Activated CD4-positive, alpha-beta T cell treated with anti-CD3 and anti-CD28 coated beads for 36 hours (primary cell): ENCODE data around the gene NUDT16L1. TPM values are rescaled to one million over a fixed set of nuclear protein-coding genes. Genes with fewer than 3 reads are reported as not detected.

Experiments used
- ATAC-seq: fragments of 200-7000 bp; cut with Tn5 transposase; one replicate; pipeline ENCODE4 v1.10.0; 2021; ENCODE audit warnings: mild to moderate bottlenecking, moderate library complexity
- CTCF ChIA-PET: fragments of 350-600 bp; sonication (Branson Sonifier 250); formaldehyde crosslinking; loops from one replicate; lab custom pipeline; 2021; ENCODE audit warnings: antibody characterized with exemption; lab: Charles Lee
- POLR2A ChIA-PET: fragments of 350-600 bp; sonication (Branson Sonifier 250); formaldehyde crosslinking; loops from one replicate; lab custom pipeline; 2021; ENCODE audit warnings: antibody characterized with exemption, inconsistent platforms; lab: Charles Lee
- DNase-seq: peaks from one replicate; pipeline ENCODE4 v3.0.0-alpha.2; 2020
- H3K27ac Mint-ChIP-seq: one replicate; pipeline ENCODE4 v1.8.0; 2021; ENCODE audit warnings: mixed read lengths
- H3K27me3 Mint-ChIP-seq: one replicate; pipeline ENCODE4 v1.8.0; 2021; ENCODE audit warnings: mixed read lengths
- H3K36me3 Mint-ChIP-seq: one replicate; pipeline ENCODE4 v1.8.0; 2021; ENCODE audit warnings: low read depth, mixed read lengths
- H3K4me1 Mint-ChIP-seq: one replicate; pipeline ENCODE4 v1.8.0; 2021; ENCODE audit warnings: mixed read lengths
- H3K4me3 Mint-ChIP-seq: one replicate; pipeline ENCODE4 v1.8.0; 2021; ENCODE audit warnings: mild to moderate bottlenecking, moderate library complexity, mixed read lengths
- H3K9me3 Mint-ChIP-seq: one replicate; pipeline ENCODE4 v1.8.0; 2021; ENCODE audit warnings: low read depth, mixed read lengths
- intact Hi-C, 2 experiments: fragments of 100-400 bp; cut with DNase I in 1 of 2; cut with micrococcal nuclease in 1 of 2; formaldehyde crosslinking; loops; one replicate each; pipeline versions ENCODE4 v1.14.2 to v1.15.1; 2022 to 2024; cut with DNase I, micrococcal nuclease
- total RNA-seq, 2 experiments: library from RNA; stranded (reverse); gene quantifications; one replicate each; pipeline ENCODE4 v1.2.3, GENCODE V29; 2021

Gene NUDT16L1
- total RNA-seq, 2 experiments from 2014 or later: 16.4 to 22.5 TPM

DNA sequence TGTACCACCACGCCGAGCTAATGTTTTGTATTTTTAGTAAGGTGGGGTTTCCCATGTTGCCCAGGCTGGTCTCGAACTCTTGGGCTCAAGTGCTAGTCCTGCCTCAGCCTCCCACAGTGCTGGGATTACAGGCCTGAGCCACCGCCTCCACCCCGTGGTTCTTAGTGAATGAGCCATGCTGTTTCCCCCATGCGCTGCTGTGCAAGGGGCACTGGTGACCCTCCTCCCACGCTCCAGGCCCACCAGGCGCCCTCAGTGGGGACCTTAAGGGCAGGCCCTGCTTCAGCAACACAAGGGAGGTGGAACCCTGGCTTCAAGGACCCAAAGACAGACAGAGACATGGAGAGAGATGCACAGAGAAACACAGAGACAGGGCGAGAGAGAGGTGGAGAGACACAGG, 15.4 kb upstream of the NUDT16L1 start:
- CTCF ChIA-PET: no interaction called here
- intact Hi-C loops: loop anchor here (2.0 to 5.0 kb wide), 2 partner anchors 51 to 53 kb away; partner anchors contain the start of gene MGRN1 (in 1 of the 2)
- no peak overlapping the region for H3K4me3 Mint-ChIP-seq
- POLR2A ChIA-PET: interaction anchor here (0.7 kb wide), 1 partner anchor 32 kb away, joined by 6 read pairs; no protein-coding TSS in a partner anchor
- H3K27ac Mint-ChIP-seq: peak overlapping the region; percentile 26
- no peaks in the 10 kb centered on the region for H3K27me3 Mint-ChIP-seq
- DNase-seq (no peak), ATAC-seq (no peak)
- H3K36me3 Mint-ChIP-seq: peaks cover 15% of the 10 kb centered on the region
- H3K4me1 Mint-ChIP-seq: peaks cover 27% of the 10 kb centered on the region
- H3K9me3 Mint-ChIP-seq: no peaks in the 10 kb centered on the region

DNA sequence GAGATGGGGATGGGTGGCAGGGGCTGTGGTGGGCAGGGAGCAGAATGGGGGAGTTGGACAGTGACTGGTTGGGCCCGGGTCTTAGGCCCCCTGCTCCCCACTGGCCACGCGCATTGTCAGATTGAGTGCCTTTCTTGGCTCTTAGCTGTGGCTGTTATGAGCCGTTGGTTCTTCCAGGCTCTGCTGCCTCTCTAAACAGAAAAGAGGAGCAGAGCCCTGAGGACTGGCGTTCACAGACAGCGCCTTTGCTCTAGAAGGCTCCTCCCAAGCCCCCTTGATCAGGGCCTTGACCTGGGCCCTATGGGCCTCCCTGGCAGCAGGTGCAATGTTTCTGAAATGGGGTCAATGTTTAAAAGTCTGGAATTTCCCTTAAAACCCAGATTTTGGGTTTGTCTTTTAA, 14.8 kb upstream of the NUDT16L1 start:
- Mint-ChIP-seq H3K4me3 (no peak overlapping the region), H3K36me3 (peaks cover 15% of the 10 kb centered on the region), H3K4me1 (peaks cover 27% of the 10 kb centered on the region), H3K27me3 (no peaks in the 10 kb centered on the region), H3K9me3 (no peaks in the 10 kb centered on the region), H3K27ac (peak overlapping the region; percentile 26)
- DNase-seq (no peak), ATAC-seq (no peak)
- CTCF ChIA-PET: no interaction called here
- intact Hi-C loops: loop anchor here in 1 of 2 experiments (5.0 kb wide), 1 partner anchor 51 kb away; no protein-coding TSS in a partner anchor
- POLR2A ChIA-PET: no interaction called here

DNA sequence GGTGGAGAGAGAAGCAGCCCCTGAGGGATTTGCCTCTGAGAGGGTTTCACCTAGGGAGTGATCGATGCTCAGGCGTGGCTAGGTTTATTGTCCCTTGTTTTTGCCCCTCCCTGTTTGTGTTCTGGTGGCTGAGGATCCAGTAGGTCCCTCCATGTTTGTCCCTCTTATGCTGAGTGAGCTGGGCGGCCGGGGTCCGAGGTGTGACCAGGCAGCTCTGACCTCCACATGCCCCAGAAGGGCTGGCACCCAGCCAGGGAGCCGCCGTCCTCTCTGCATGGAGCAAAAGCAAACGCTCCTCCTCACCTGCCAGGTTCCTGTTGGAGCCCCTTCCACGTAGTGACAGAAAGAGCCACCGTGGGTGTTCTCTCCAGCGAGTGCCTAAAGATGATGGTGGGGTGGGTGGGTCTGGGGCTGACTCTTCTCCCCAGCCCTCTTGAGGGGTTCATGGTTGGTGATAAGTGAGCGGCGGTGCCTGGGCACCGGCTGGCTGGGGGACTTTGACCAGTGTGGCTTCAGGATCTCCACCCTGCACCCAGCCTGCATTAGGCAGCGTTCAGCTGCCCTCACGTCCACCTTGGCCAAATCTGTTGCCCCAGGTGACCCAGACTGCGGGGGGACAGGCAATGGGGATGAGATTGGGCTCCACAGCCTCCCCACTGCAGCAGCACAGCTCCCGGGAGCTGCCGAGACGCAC, 14.1 kb upstream of the NUDT16L1 start:
- ATAC-seq: no peak

DNA sequence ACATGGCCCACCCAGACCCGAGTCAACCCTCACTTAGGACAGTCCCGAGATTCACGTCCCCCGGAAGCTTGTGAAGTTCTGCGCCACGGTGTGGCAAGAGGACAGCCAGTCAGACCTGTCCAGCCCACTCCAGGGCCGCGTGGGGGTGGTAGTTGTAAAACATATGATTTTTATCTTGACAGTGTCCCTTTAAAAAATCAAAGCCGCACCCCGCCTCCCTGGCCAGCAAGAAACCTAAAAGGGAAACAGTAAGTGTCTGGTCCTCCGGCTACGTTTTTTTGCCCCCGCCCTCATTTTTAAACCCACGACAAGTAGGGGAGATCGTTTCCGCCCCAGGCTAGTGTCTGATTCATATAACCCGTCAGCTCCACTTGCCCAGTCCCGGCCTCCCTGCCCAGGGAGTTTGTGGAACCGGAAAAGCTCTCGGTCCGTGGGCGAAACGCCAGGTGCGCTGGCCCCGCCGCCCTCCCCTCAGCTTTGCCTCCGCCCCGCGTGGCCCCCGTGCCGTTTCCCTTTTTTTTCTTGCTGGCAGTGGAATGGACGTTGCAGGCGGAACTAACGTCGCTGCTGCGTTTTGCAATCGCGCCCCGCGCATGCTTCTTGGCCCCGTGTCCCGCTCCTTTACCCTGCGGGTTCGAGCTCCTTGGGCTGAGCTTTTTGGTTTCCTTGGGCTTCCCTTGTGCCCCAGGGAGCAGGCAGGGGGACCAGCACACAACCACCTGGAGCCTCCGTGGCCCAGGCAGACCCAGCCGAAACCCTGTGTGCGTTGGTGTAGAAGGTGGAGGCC, 13.3 kb upstream of the NUDT16L1 start:
- Mint-ChIP-seq H3K9me3 (no peaks in the 10 kb centered on the region), H3K4me3 (no peak overlapping the region), H3K27ac (peak overlapping the region; percentile 31), H3K27me3 (no peaks in the 10 kb centered on the region), H3K4me1 (peaks cover 27% of the 10 kb centered on the region), H3K36me3 (peaks cover 17% of the 10 kb centered on the region)
- intact Hi-C loops: loop anchor here in 1 of 2 experiments (5.0 kb wide), 1 partner anchor 53 kb away; no protein-coding TSS in a partner anchor
- peak; percentile 17 for DNase-seq
- ChIA-PET POLR2A (no interaction called here), CTCF (no interaction called here)
- no peak for ATAC-seq

More for the DNA sequence above, 14.1 kb upstream of the NUDT16L1 start:
- CTCF ChIA-PET: no interaction called here
- no peak for DNase-seq
- Mint-ChIP-seq H3K9me3 (no peaks in the 10 kb centered on the region), H3K36me3 (peaks cover 14% of the 10 kb centered on the region), H3K4me3 (no peak overlapping the region), H3K27ac (no peak overlapping the region), H3K4me1 (peaks cover 27% of the 10 kb centered on the region), H3K27me3 (no peaks in the 10 kb centered on the region)
- intact Hi-C loops: loop anchor here in 1 of 2 experiments (5.0 kb wide), 1 partner anchor 52 kb away; no protein-coding TSS in a partner anchor
- POLR2A ChIA-PET: no interaction called here

DNA sequence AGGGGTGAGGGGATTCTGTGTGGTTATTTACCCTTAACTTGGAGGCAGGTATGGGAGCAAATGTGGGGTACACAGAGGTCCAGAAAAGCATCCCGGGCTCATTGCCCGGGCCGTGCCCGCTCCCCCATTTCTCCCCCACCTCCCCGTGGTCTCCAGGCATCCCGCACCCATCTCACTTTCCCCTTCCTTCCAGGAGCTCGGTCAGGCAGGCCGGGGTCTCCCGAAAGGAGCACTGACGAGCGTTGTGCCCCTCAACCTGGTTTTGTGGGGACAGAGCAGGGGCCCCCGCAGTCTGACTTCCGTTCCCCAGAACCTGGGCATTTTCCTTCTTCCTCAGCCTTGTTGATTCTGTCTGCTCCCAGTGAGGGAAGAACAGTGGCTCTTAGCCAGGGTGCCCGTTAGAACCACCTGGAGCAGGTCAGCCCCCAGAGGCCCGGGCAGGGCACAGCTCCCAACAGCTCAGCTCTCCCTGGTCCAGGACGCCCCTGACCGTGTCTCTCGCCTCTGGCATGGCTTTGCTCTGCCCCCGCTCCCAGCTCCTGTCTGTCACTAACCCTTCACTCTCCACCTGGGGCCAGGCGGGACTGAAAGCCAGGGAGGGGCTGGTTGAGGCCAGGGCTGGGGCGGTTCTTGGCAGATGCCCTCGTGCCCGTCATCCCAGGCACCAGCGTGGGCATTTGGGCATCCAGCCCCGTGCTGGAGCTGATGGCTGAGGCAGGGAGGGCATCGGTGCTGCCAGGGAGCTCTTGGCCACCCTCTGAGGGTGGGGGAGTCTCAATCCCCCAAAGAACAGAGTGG, 12.5 kb upstream of the NUDT16L1 start:
- ChIA-PET POLR2A (no interaction called here), CTCF (interaction anchor here (0.6 kb wide), 1 partner anchor 20 kb away, joined by 3 read pairs; no protein-coding TSS in a partner anchor)
- Mint-ChIP-seq H3K4me1 (peaks cover 22% of the 10 kb centered on the region), H3K4me3 (peak overlapping the region; percentile 35), H3K27ac (no peak overlapping the region), H3K27me3 (no peaks in the 10 kb centered on the region), H3K9me3 (no peaks in the 10 kb centered on the region), H3K36me3 (peaks cover 19% of the 10 kb centered on the region)
- intact Hi-C loops: no loop called here
- ATAC-seq: no peak
- DNase-seq: no peak

DNA sequence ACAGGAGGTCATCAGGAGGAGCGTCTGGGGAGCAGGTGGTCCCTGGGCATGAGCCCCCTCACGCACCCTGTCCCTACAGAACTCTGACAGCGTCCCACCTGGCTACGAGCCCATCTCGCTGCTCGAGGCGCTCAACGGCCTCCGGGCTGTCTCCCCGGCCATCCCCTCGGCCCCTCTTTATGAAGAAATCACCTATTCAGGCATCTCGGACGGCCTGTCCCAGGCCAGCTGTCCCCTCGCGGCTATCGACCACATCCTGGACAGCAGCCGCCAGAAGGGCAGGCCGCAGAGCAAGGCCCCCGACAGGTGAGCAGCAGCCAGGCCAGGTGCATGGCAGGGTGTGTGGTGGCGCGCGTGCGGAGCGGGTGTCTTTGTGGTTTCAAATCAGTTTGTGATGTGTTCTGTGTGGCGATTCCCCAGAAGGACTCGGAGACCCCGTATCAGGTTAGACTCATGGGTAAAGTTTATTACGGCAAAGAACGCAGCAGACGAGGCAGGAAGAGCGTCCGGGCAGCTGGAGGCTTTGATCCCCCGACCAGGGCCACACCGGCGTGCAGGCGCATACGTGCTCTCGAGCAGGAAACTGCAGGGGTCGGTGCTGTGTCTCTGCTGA, 11.8 kb upstream of the NUDT16L1 start:
- Mint-ChIP-seq H3K4me3 (no peak overlapping the region), H3K9me3 (no peaks in the 10 kb centered on the region), H3K27me3 (no peaks in the 10 kb centered on the region), H3K4me1 (peaks cover 15% of the 10 kb centered on the region), H3K36me3 (peaks cover 14% of the 10 kb centered on the region), H3K27ac (peak overlapping the region; percentile 63)
- ATAC-seq (peak; percentile 12), DNase-seq (peak; percentile 31)
- ChIA-PET CTCF (interaction anchor here (0.6 to 1.0 kb wide), 2 partner anchors 21 to 154 kb away, joined by 3 read pairs; no protein-coding TSS in a partner anchor), POLR2A (interaction anchor here (0.7 kb wide), 1 partner anchor 17 kb away, joined by 3 read pairs; no protein-coding TSS in a partner anchor)
- intact Hi-C loops: no loop called here

DNA sequence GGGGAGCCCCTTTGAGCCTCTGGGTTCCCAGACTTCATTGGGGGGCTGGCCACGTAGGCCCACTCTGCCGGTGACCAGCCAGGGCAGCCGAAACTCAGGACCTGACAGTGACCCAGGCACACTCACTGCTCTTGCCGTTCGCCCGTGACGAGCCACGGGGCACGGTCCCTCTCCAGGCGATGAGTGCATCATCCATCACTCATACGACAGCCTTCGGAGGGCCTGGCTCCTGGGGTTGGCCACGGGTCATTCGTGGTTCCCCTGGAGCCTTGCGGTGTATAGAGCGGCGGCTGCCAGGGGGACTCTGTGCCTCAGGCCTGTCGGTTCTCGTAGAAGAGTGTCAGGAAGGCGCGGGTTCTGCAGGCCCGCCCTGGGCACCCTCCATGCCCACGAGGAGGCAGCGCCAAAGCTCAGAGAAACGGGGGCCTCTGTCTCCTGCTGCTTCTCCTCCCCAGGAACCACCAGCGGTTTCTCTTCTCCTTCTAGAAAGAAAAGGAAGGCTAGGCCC, 11.2 kb upstream of the NUDT16L1 start:
- Mint-ChIP-seq H3K27ac (no peak overlapping the region), H3K4me1 (peaks cover 9% of the 10 kb centered on the region), H3K36me3 (peaks cover 9% of the 10 kb centered on the region), H3K9me3 (no peaks in the 10 kb centered on the region), H3K27me3 (no peaks in the 10 kb centered on the region), H3K4me3 (no peak overlapping the region)
- DNase-seq: no peak
- POLR2A ChIA-PET: interaction anchor here (0.7 kb wide), 1 partner anchor 18 kb away, joined by 3 read pairs; no protein-coding TSS in a partner anchor
- intact Hi-C loops: no loop called here
- CTCF ChIA-PET: interaction anchor here (0.6 to 1.0 kb wide), 3 partner anchors 30 to 877 kb away, joined by 3 read pairs; no protein-coding TSS in a partner anchor
- ATAC-seq: no peak

DNA sequence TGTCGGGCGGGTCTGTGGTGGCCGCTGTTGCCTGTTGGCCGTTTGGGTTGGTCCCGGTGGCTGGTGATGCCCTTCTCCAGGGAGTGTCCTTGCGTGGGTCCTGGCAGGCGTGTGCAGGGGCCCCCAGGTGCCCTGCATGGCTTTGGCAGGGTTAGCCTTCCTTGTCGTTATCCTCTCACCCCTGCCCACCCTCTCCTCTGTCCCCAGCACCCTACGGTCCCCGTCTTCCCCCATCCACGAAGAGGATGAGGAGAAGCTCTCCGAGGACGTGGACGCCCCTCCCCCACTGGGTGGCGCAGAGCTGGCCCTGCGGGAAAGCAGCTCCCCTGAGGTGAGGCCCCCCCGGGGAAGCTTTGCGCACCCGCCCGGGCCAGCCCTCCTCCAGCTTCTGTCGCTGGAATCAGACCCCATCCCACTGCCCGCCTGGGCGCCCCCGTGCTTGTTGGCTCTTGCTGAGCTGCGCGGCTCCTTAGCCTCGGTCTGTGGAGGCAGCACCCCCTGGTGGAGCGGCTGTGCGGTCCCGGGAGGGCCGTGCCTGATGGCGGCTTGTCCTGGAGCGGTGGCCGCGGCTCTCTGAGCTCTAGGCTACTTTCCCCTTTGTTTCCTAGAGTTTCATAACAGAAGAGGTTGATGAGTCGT, 10.6 kb upstream of the NUDT16L1 start:
- Mint-ChIP-seq H3K9me3 (no peaks in the 10 kb centered on the region), H3K36me3 (peaks cover 12% of the 10 kb centered on the region), H3K27ac (no peak overlapping the region), H3K27me3 (no peaks in the 10 kb centered on the region), H3K4me1 (peaks cover 7% of the 10 kb centered on the region), H3K4me3 (no peak overlapping the region)
- CTCF ChIA-PET: interaction anchor here (0.6 to 1.3 kb wide), 5 partner anchors 12 to 877 kb away, joined by 3 read pairs; no protein-coding TSS in a partner anchor
- POLR2A ChIA-PET: interaction anchor here (0.7 kb wide), 1 partner anchor 52 kb away, joined by 6 read pairs; the partner anchor contains the start of genes ANKS3 and DNAAF8
- intact Hi-C loops: no loop called here
- DNase-seq (peak; percentile 79), ATAC-seq (peak; percentile 79)

DNA sequence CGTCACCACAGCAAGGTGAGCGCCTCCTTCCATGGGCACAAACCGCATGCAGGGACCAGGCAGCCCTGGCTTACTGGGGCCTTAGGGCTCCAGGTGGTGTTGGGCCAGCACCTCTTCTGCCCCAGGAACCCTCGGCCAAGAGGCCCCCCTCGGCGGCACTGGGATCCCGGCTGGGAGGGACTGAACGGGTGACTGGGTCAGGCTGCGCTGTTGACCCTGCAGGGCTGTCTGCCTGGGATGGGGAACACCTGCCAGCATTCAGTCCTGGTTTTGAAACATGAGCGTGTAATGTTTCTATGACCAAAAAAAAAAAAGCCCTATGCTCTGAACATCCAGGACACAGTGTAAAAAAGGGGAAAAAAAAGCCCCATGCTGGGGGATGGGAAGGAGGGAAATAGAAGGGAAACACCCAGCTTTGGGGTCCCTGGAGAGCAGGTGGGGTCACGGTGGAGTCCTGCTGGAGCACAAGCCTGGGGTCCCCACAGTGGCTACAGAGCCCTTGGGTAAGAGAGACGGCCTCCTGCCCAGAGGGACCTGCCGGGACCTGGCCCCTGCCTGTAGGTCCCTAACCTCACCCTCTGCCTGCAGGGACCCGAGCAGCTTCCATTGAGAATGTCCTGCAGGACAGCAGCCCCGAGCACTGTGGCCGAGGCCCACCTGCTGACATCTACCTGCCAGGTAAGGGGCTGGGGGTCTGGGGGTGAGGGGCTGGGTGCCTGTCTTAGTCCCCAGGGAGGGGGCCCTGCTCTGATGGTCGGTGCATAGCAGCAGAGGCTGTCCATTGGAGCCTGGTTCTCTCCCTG, 9.9 kb upstream of the NUDT16L1 start:
- Mint-ChIP-seq H3K9me3 (no peaks in the 10 kb centered on the region), H3K36me3 (peaks cover 12% of the 10 kb centered on the region), H3K27ac (no peak overlapping the region), H3K27me3 (no peaks in the 10 kb centered on the region), H3K4me3 (no peak overlapping the region), H3K4me1 (peaks cover 4% of the 10 kb centered on the region)
- no peak for DNase-seq
- ChIA-PET POLR2A (interaction anchor here (0.7 kb wide), 1 partner anchor 51 kb away, joined by 6 read pairs; the partner anchor contains the start of genes ANKS3 and DNAAF8), CTCF (interaction anchor here (0.8 to 1.3 kb wide), 3 partner anchors 12 to 177 kb away, joined by 3 read pairs; no protein-coding TSS in a partner anchor)
- no peak for ATAC-seq
- intact Hi-C loops: no loop called here
